ENCODE measurements around the gene TEX54. TPM values are rescaled to one million over a fixed set of nuclear protein-coding genes. Genes with fewer than 3 reads are reported as not detected.

The TEX54 gene
- total and polyA plus RNA-seq, 2 of the 13 experiments (the other 11 are each of a cell fraction or from before 2014, with no cell fraction given) = not detected

DNA sequence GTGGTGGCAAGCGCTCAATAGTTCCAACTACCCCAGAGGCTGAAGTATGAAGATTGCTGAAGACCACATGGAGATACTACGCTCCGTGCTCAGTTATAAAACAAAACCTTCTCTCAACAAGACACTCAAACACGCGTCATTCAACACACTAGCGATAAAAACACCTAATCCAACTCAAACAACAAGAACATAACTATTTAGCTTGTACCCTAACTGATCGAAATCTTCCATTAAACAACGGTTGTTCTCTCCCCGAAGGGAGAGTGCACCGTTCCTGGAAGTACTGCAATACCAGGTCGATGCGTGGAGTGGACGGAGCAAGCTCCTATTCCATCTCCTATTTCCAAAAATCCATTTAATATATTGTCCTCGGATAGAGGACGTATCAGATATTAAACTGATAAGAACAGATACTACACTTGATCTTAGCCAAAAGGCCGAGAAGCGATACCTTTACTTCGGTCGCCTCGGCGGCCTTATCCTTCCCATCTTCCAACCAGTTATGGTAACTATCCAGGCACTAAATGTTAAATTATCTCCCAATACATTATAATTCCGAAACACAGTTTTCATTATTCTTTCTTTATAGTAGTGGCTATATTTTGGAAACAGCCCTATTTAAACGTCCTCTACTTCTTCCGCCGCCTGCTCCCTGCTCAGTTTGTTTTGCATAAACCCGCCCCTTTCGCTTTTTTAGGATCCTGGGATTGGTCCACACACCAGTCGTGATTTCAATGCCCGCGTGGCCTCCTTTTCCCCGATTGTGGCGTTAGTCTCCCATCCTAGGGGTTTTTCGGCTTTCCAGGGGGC lies 8.9 kb upstream of the TEX54 start (continued):
- TF ChIP-seq, protein P1, sequence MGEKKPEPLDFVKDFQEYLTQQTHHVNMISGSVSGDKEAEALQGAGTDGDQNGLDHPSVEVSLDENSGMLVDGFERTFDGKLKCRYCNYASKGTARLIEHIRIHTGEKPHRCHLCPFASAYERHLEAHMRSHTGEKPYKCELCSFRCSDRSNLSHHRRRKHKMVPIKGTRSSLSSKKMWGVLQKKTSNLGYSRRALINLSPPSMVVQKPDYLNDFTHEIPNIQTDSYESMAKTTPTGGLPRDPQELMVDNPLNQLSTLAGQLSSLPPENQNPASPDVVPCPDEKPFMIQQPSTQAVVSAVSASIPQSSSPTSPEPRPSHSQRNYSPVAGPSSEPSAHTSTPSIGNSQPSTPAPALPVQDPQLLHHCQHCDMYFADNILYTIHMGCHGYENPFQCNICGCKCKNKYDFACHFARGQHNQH (CRISPR knock-in tag; IDR thresholded peaks at IDR 0.05) = peak; percentile 99
- TF ChIP-seq ZC3H13 (CRISPR knock-in tag; IDR thresholded peaks at IDR 0.05) (peak; percentile 95), ZFP36L2 (CRISPR knock-in tag; IDR thresholded peaks at IDR 0.05) (peak; percentile 96; the same call in 1 of the 2 replicates), CHD2 (IDR thresholded peaks at IDR 0.05; ENCODE audit: low read depth, low read length) (peak; percentile 64; the same call in 1 of the 2 replicates), ZNF296 (CRISPR knock-in tag; conservative IDR thresholded peaks at IDR 0.05) (no peak), ZNF414 (CRISPR knock-in tag; IDR thresholded peaks at IDR 0.05) (peak; percentile 77; the same call in 1 of the 2 replicates), ELK4 (CRISPR knock-in tag; IDR thresholded peaks at IDR 0.05; ENCODE audit: borderline replicate concordance) (0 out of 2 replicates have a peak, but pooled peaks have one; percentile 86), SMAD3 (CRISPR knock-in tag; IDR thresholded peaks at IDR 0.05) (peak; percentile 99), ZBTB42 (CRISPR knock-in tag; IDR thresholded peaks at IDR 0.05) (no peak), ZNF816 (CRISPR knock-in tag; IDR thresholded peaks at IDR 0.05; ENCODE audit: borderline replicate concordance) (peak; percentile 97; the same call in 1 of the 2 replicates), THRA (CRISPR knock-in tag; IDR thresholded peaks at IDR 0.05; ENCODE audit: borderline replicate concordance) (peak; percentile 86), ZNF256 (CRISPR knock-in tag; conservative IDR thresholded peaks at IDR 0.05) (peak; percentile 89; the same call in 1 of the 2 replicates), IRX3 (CRISPR knock-in tag; IDR thresholded peaks at IDR 0.05; ENCODE audit: borderline replicate concordance, low read depth) (peak; percentile 44), CBFB (CRISPR knock-in tag; IDR thresholded peaks at IDR 0.05) (peak; percentile 62; the same call in 1 of the 2 replicates), ZXDC (CRISPR knock-in tag; IDR thresholded peaks at IDR 0.05) (no peak), ZNF282 (IDR thresholded peaks at IDR 0.05; ENCODE audit: partially characterized antibody) (no peak), ZFP41 (CRISPR knock-in tag; IDR thresholded peaks at IDR 0.05; ENCODE audit: borderline replicate concordance) (no peak), SRF (IDR thresholded peaks at IDR 0.05; ENCODE audit: low read depth, low read length) (peak; percentile 43; the same call in 1 of the 2 replicates), RAD21 (CRISPR knock-in tag; IDR thresholded peaks at IDR 0.05) (peak; percentile 82), ZNF205 (CRISPR knock-in tag; IDR thresholded peaks at IDR 0.05) (peak; percentile 94), ZNF850 (CRISPR knock-in tag; conservative IDR thresholded peaks at IDR 0.05) (no peak), NFYC (CRISPR knock-in tag; IDR thresholded peaks at IDR 0.05) (peak; percentile 70)
